ENCODE data around the gene GRIK4.

GRCh38 chr11:120996973-120997372 is 485.4 kb downstream of the GRIK4 start:
- TF ChIP-seq EZH2 (IDR thresholded peaks at IDR 0.05; ENCODE audit: insufficient read depth, poor library complexity, severe bottlenecking), result no peak
- TF ChIP-seq EZH2phosphoT487 (IDR thresholded peaks at IDR 0.05; ENCODE audit: insufficient read depth, low read depth), result no peak
